Nephron (organoid): Measurements from ENCODE around the gene ZNF281.
"Not testable (repeated sequence)": the region's sequence is repeated elsewhere in the genome, so short reads cannot be mapped to it uniquely, and the experiment has no call there.

Source experiments
- H3K27ac Mint-ChIP-seq, 3 experiments: 2 replicates each; pipeline ENCODE4 v1.8.0; 2020; ENCODE audit warnings: mixed read lengths in 3 of 3, mild to moderate bottlenecking in 2 of 3, moderate library complexity in 1 of 3
- H3K27me3 Mint-ChIP-seq: 2 replicates; pipeline ENCODE4 v1.8.0; 2021; ENCODE audit warnings: low read depth, mild to moderate bottlenecking, moderate library complexity, mixed read lengths
- H3K36me3 Mint-ChIP-seq: 2 replicates; pipeline ENCODE4 v1.8.0; 2020; ENCODE audit warnings: low read depth, mixed read lengths
- H3K4me1 Mint-ChIP-seq: 2 replicates; pipeline ENCODE4 v1.8.0; 2020; ENCODE audit warnings: mixed read lengths
- H3K4me3 Mint-ChIP-seq, 3 experiments: 2 replicates each; pipeline ENCODE4 v1.8.0; 2020; ENCODE audit warnings: mild to moderate bottlenecking in 3 of 3, mixed read lengths in 3 of 3, moderate library complexity in 2 of 3
- H3K9me3 Mint-ChIP-seq: 2 replicates; pipeline ENCODE4 v1.8.0; 2020; ENCODE audit warnings: mixed read lengths
- TF ChIP-seq, protein P1 (sequence below), 3 experiments: fragments of 200-600 bp; sonication (generic); IDR thresholded peaks; one replicate each; pipeline ENCODE4 v1.5.0; 2021; ENCODE audit warnings: antibody characterized with exemption in 3 of 3; ENCODE audit not compliant: unreplicated experiment in 3 of 3

The ZNF281 gene

DNA sequence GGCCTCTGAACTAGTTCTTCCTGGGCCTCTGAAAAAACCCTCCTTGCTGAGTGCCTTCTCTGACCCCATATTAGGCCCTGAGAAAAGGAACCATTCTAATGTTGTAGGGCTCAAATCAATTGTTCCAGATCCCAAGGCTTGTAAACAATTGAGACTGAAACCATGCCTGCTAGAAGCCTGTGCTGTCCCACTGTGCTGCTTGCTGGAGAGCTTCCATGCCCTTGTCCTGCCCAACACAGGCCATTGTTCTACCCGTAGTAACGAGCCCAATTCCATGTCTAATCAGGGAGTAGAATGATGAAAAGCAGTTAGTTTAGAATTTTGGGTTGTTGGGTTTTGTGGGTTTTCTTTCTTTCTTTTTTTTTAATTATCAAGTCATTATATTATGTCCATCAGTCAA lies 47.4 kb downstream of the ZNF281 start:
- Mint-ChIP-seq H3K27ac (no peak overlapping the region), H3K9me3 (no peaks in the 10 kb centered on the region), H3K27me3 (peaks cover 3% of the 10 kb centered on the region), H3K4me3 (no peak overlapping the region), H3K36me3 (no peaks in the 10 kb centered on the region), H3K4me1 (peaks cover 6% of the 10 kb centered on the region)
- TF ChIP-seq, protein P1, sequence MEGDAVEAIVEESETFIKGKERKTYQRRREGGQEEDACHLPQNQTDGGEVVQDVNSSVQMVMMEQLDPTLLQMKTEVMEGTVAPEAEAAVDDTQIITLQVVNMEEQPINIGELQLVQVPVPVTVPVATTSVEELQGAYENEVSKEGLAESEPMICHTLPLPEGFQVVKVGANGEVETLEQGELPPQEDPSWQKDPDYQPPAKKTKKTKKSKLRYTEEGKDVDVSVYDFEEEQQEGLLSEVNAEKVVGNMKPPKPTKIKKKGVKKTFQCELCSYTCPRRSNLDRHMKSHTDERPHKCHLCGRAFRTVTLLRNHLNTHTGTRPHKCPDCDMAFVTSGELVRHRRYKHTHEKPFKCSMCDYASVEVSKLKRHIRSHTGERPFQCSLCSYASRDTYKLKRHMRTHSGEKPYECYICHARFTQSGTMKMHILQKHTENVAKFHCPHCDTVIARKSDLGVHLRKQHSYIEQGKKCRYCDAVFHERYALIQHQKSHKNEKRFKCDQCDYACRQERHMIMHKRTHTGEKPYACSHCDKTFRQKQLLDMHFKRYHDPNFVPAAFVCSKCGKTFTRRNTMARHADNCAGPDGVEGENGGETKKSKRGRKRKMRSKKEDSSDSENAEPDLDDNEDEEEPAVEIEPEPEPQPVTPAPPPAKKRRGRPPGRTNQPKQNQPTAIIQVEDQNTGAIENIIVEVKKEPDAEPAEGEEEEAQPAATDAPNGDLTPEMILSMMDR (IDR thresholded peaks at IDR 0.05; ENCODE audit: unreplicated experiment in 3 of 3): no peak

DNA sequence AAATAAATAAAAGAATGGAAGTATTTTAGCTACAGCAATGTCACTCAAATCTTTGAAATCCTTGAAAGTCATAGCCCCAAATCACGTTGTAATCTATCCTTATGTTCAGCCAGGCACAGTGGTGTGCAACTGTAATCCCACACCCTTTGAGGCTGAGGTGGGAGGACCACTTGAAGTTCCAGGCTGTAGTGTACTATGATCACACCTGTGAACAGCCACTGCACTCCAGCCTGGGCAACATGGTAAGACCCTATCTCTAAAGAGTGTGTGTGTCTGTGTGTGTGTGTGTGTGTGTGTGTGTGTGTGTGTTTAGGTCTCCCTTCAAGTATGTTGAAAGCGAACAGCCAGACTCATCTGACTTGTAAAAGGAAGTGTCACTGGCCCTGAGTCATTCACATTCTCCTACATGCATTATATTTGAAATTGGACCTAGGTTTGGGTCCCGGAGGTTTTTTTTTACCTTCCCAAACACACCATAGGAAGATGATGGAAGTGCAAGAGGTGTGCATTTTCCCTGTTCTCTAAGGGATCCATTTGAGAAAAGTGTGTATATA lies 50.1 kb downstream of the ZNF281 start:
- Mint-ChIP-seq H3K27me3 (peaks cover 2% of the 10 kb centered on the region), H3K4me1 (peaks cover 6% of the 10 kb centered on the region), H3K36me3 (no peaks in the 10 kb centered on the region), H3K4me3 (no peak overlapping the region), H3K27ac (no peak overlapping the region), H3K9me3 (no peaks in the 10 kb centered on the region)
- TF ChIP-seq, protein P1 (IDR thresholded peaks at IDR 0.05; ENCODE audit: unreplicated experiment in 3 of 3): no peak

DNA sequence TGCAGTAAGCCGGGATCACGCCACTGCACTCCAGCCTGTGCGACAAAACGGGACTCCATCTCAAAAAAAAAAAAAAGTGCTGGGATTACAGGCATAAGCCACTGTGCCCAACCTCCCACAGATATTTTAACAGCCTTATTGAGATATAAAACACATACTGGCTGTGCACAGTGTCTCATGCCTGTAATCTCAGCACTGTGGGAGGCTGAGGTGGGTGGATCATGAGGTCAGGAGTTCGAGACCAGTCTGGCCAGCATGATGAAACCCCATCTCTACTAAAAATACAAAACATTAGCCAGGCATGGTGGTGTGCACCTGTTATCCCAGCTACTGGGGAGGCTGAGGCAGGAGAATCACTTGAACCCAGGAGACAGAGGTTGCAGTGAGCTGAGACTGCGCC lies 51.9 kb downstream of the ZNF281 start:
- not testable (repeated sequence) for H3K4me3 Mint-ChIP-seq, H3K9me3 Mint-ChIP-seq, H3K4me1 Mint-ChIP-seq, H3K36me3 Mint-ChIP-seq, H3K27me3 Mint-ChIP-seq, H3K27ac Mint-ChIP-seq

DNA sequence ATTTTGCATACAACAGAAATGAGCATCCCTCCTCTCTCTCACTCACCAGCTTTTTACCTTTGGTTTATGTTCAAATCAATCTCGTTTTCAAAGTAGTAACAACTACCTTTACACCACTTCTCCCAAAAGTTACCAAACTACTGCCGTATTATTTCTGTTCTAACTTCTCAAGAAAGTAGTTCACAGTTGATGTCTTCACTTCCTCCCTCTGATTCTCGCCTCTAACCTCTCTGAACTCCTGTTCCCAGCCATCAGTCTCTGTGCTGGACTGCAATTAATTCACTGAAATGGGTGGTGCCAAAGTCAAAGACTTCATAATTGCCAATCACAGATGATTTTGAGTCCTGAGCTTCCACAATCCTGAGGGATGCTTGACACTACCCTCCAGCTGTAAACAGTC lies 54.0 kb downstream of the ZNF281 start:
- Mint-ChIP-seq H3K4me3 (no peak overlapping the region), H3K36me3 (no peaks in the 10 kb centered on the region), H3K27ac (no peak overlapping the region), H3K4me1 (peaks cover 6% of the 10 kb centered on the region), H3K9me3 (no peaks in the 10 kb centered on the region), H3K27me3 (peaks cover 4% of the 10 kb centered on the region)
- TF ChIP-seq, protein P1 (IDR thresholded peaks at IDR 0.05; ENCODE audit: unreplicated experiment in 3 of 3): no peak
